Measurements from ENCODE around the gene EMX2. TPM values are rescaled to one million over a fixed set of nuclear protein-coding genes. Genes with fewer than 3 reads are reported as not detected.
"Not testable (repeated sequence)": the region's sequence is repeated elsewhere in the genome, so short reads cannot be mapped to it uniquely, and the experiment has no call there.

The EMX2 gene
- total RNA-seq, 1 donor, result 1.4 TPM

DNA sequence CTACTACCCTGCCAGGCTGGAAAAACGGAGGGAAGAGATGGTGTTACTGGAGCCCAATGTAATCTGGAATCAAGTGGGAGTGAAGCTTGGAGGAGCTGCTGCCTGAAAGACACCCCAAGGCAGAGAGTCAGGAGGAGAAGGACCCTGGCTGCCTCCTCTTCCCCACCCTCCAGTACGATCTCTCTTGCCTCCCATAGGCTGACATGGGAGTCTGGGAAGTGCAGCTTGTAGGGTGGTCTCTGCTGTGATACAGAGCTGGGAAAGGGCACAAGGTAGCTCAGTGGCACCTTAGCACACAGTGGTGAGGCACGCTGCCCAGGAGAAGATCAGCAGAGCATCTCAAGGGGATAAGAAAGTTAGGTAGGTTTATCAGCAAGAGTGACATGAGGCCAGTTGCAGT is 35.9 kb downstream of the EMX2 start:
- no peaks in the 10 kb centered on the region for H3K27me3 ChIP-seq (ENCODE audit: insufficient read depth, low read length)
- DNase-seq (ENCODE audit: insufficient read length, low spot score, missing footprints), result no peak
- no peaks in the 10 kb centered on the region for H3K4me1 ChIP-seq (ENCODE audit: insufficient read depth, low read length)
- H3K9me3 ChIP-seq (ENCODE audit: low read depth, low read length), result no peaks in the 10 kb centered on the region
- H3K4me3 ChIP-seq (ENCODE audit: insufficient read depth, low read length), result no peak overlapping the region
- H2AFZ ChIP-seq (ENCODE audit: low read length), result no peak overlapping the region
- TF ChIP-seq, protein P1, sequence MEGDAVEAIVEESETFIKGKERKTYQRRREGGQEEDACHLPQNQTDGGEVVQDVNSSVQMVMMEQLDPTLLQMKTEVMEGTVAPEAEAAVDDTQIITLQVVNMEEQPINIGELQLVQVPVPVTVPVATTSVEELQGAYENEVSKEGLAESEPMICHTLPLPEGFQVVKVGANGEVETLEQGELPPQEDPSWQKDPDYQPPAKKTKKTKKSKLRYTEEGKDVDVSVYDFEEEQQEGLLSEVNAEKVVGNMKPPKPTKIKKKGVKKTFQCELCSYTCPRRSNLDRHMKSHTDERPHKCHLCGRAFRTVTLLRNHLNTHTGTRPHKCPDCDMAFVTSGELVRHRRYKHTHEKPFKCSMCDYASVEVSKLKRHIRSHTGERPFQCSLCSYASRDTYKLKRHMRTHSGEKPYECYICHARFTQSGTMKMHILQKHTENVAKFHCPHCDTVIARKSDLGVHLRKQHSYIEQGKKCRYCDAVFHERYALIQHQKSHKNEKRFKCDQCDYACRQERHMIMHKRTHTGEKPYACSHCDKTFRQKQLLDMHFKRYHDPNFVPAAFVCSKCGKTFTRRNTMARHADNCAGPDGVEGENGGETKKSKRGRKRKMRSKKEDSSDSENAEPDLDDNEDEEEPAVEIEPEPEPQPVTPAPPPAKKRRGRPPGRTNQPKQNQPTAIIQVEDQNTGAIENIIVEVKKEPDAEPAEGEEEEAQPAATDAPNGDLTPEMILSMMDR (IDR thresholded peaks at IDR 0.05; ENCODE audit: extremely low read depth, low read depth, low read length), result no peak
- no peak overlapping the region for H3K27ac ChIP-seq (ENCODE audit: low read depth, low read length)
- no peaks in the 10 kb centered on the region for H4K20me1 ChIP-seq (ENCODE audit: insufficient read depth, low read length)
- H3K79me2 ChIP-seq (ENCODE audit: insufficient read depth, low read length), result no peaks in the 10 kb centered on the region
- no peak overlapping the region for H3K4me2 ChIP-seq (ENCODE audit: insufficient read depth, low read length)
- no peaks in the 10 kb centered on the region for H3K36me3 ChIP-seq (ENCODE audit: insufficient read depth, low read length)

DNA sequence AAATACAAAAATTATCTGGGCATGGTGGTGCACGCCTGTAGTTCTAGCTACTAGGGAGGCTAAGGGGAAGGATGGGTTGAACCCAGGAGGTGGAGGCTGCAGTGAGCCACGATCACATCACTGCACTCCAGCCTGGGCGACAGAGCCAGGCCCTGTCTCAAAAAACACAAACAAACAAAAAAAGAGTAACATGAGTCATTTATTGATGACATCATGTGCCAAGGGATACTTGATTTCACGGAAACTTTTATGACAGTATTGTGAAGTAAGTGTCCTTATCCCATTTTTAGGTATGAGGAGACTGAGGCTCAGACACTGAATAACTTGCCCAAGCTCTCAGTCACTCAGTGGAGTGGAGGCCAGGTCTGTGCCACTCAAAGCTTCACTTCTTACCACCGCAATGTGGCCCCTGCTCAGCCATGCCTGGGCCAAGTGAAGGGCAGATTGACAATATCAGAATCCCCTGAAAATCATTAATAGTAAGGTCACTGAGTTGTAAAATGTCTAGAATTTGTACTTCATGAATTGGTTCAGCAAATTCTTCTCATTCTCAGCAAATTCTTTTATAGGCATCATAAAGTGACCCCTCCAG is 36.5 kb downstream of the EMX2 start:
- Histone ChIP-seq H3K36me3 (ENCODE audit: insufficient read depth, low read length) (no peaks in the 10 kb centered on the region), H4K20me1 (ENCODE audit: insufficient read depth, low read length) (no peaks in the 10 kb centered on the region), H3K79me2 (ENCODE audit: insufficient read depth, low read length) (no peaks in the 10 kb centered on the region), H2AFZ (ENCODE audit: low read length) (no peak overlapping the region), H3K4me3 (ENCODE audit: insufficient read depth, low read length) (no peak overlapping the region), H3K27me3 (ENCODE audit: insufficient read depth, low read length) (no peaks in the 10 kb centered on the region), H3K4me2 (ENCODE audit: insufficient read depth, low read length) (no peak overlapping the region), H3K4me1 (ENCODE audit: insufficient read depth, low read length) (no peaks in the 10 kb centered on the region), H3K9me3 (ENCODE audit: low read depth, low read length) (no peaks in the 10 kb centered on the region), H3K27ac (ENCODE audit: low read depth, low read length) (no peak overlapping the region)
- TF ChIP-seq, protein P1 (IDR thresholded peaks at IDR 0.05; ENCODE audit: extremely low read depth, low read depth, low read length), result no peak
- DNase-seq (ENCODE audit: insufficient read length, low spot score, missing footprints), result no peak

DNA sequence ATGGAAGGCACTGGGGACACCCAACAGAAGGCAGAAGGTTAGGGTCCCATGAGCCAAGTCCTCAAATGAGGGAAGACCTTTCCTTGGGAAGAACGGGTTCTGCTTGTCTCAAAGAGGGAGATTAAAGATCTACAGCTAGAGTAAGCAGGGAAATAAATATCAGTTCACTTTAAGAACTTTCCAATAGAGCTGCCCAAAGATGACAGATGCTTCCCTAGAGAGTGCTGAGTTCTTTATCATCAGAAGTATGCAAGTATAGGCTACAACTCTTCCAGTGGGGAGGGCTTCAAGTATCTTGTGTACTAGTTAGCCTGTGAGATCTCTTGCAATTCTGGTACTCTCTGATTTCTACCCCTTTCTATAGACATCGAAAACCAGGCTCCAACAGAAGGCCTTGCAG is 39.4 kb downstream of the EMX2 start:
- Histone ChIP-seq H3K9me3 (ENCODE audit: low read depth, low read length) (no peaks in the 10 kb centered on the region), H2AFZ (ENCODE audit: low read length) (no peak overlapping the region), H4K20me1 (ENCODE audit: insufficient read depth, low read length) (no peaks in the 10 kb centered on the region), H3K4me3 (ENCODE audit: insufficient read depth, low read length) (no peak overlapping the region), H3K36me3 (ENCODE audit: insufficient read depth, low read length) (no peaks in the 10 kb centered on the region), H3K79me2 (ENCODE audit: insufficient read depth, low read length) (no peaks in the 10 kb centered on the region), H3K27ac (ENCODE audit: low read depth, low read length) (no peak overlapping the region), H3K27me3 (ENCODE audit: insufficient read depth, low read length) (no peaks in the 10 kb centered on the region), H3K4me2 (ENCODE audit: insufficient read depth, low read length) (no peak overlapping the region), H3K4me1 (ENCODE audit: insufficient read depth, low read length) (no peaks in the 10 kb centered on the region)
- TF ChIP-seq, protein P1 (IDR thresholded peaks at IDR 0.05; ENCODE audit: extremely low read depth, low read depth, low read length), result no peak
- no peak for DNase-seq (ENCODE audit: insufficient read length, low spot score, missing footprints)

DNA sequence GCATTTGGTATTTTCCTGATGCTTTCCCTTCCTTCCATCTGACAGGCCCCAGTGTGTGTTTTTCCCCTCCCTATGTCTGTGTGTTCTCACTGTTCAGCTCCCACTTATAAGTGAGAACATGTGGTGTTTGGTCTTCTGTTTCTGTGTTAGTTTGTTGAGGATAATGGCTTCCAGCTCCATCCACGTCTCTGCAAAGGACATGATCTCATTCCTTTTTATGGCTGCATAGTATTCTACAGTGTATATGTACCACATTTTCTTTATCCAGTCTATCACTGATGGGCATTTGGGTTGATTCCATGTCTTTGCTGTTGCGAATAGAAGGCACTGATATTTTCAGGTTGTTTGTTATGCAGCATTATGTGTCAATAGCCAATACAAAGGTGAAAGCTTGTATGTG is 42.3 kb downstream of the EMX2 start:
- H2AFZ ChIP-seq (ENCODE audit: low read length); H3K36me3 ChIP-seq (ENCODE audit: insufficient read depth, low read length); H3K27ac ChIP-seq (ENCODE audit: low read depth, low read length); H4K20me1 ChIP-seq (ENCODE audit: insufficient read depth, low read length); H3K4me3 ChIP-seq (ENCODE audit: insufficient read depth, low read length); H3K4me2 ChIP-seq (ENCODE audit: insufficient read depth, low read length); H3K9me3 ChIP-seq (ENCODE audit: low read depth, low read length); H3K79me2 ChIP-seq (ENCODE audit: insufficient read depth, low read length); H3K4me1 ChIP-seq (ENCODE audit: insufficient read depth, low read length); DNase-seq (ENCODE audit: insufficient read length, low spot score, missing footprints); H3K27me3 ChIP-seq (ENCODE audit: insufficient read depth, low read length): not testable (repeated sequence)

Measured in osteoblast (primary cell).